H9 (cell line): Measurements from ENCODE around the gene CSTPP1. TPM values are rescaled to one million over a fixed set of nuclear protein-coding genes. Genes with fewer than 3 reads are reported as not detected.

Experiments
- DNase-seq: peaks from one replicate; pipeline ENCODE4 v3.0.0-alpha.2; 2017
- H2AFZ ChIP-seq: one replicate; pipeline ENCODE4 v1.6.1; 2013; ENCODE audit warnings: mild to moderate bottlenecking, low read length, control low read depth, moderate library complexity
- H2AK5ac ChIP-seq: 2 replicates; pipeline ENCODE4 v1.6.1; 2013; ENCODE audit warnings: low read length, control low read depth, mixed read lengths; ENCODE audit not compliant: insufficient read length
- H2BK120ac ChIP-seq: one replicate; pipeline ENCODE4 v1.6.1; 2013; ENCODE audit warnings: low read depth, mild to moderate bottlenecking, low read length, control low read depth, inconsistent platforms; ENCODE audit not compliant: poor library complexity, severe bottlenecking
- H2BK12ac ChIP-seq: 2 replicates; pipeline ENCODE4 v1.6.1; 2013; ENCODE audit warnings: low read length, control low read depth, mixed read lengths, low read depth; ENCODE audit not compliant: insufficient read length
- H2BK15ac ChIP-seq: 2 replicates; pipeline ENCODE4 v1.6.1; 2013; ENCODE audit warnings: low read depth, low read length, control low read depth
- H2BK20ac ChIP-seq: one replicate; pipeline ENCODE4 v1.6.1; 2013; ENCODE audit warnings: low read depth, mild to moderate bottlenecking, low read length, control low read depth, inconsistent platforms; ENCODE audit not compliant: poor library complexity, severe bottlenecking
- H2BK5ac ChIP-seq: 2 replicates; pipeline ENCODE4 v1.6.1; 2013; ENCODE audit warnings: low read length, control low read depth, mixed read lengths; ENCODE audit not compliant: insufficient read length
- H3K14ac ChIP-seq: 2 replicates; pipeline ENCODE4 v1.6.1; 2013; ENCODE audit warnings: low read length, control low read depth; ENCODE audit not compliant: insufficient read depth
- H3K18ac ChIP-seq: 2 replicates; pipeline ENCODE4 v1.6.1; 2013; ENCODE audit warnings: low read depth, mild to moderate bottlenecking, mixed read lengths, low read length, control low read depth; ENCODE audit not compliant: insufficient read length
- H3K23ac ChIP-seq: 2 replicates; pipeline ENCODE4 v1.6.1; 2013; ENCODE audit warnings: low read length, control low read depth, mixed read lengths, low read depth; ENCODE audit not compliant: insufficient read length
- H3K23me2 ChIP-seq: 2 replicates; pipeline ENCODE4 v1.6.1; 2013; ENCODE audit warnings: low read depth, mild to moderate bottlenecking, mixed read lengths, low read length, control low read depth; ENCODE audit not compliant: insufficient read length, poor library complexity, severe bottlenecking
- H3K27ac ChIP-seq: 2 replicates; pipeline ENCODE4 v1.5.1; 2013; ENCODE audit warnings: low read length, control low read depth, mixed read lengths, low read depth; ENCODE audit not compliant: insufficient read length
- H3K27me3 ChIP-seq: 2 replicates; pipeline ENCODE4 v1.6.1; 2013; ENCODE audit warnings: low read length, control low read depth, inconsistent platforms; ENCODE audit not compliant: insufficient read depth
- H3K4ac ChIP-seq: 2 replicates; pipeline ENCODE4 v1.6.1; 2013; ENCODE audit warnings: low read depth, mild to moderate bottlenecking, control low read depth, inconsistent platforms, low read length, moderate library complexity
- H3K4me1 ChIP-seq: 2 replicates; pipeline ENCODE4 v1.6.1; 2013; ENCODE audit warnings: low read length, control low read depth, inconsistent platforms; ENCODE audit not compliant: insufficient read depth
- H3K4me2 ChIP-seq: 2 replicates; pipeline ENCODE4 v1.6.1; 2013; ENCODE audit warnings: low read length, control low read depth, mixed read lengths; ENCODE audit not compliant: insufficient read length, insufficient read depth
- H3K56ac ChIP-seq: 2 replicates; pipeline ENCODE4 v1.6.1; 2013; ENCODE audit warnings: low read depth, mild to moderate bottlenecking, mixed read lengths, low read length, control low read depth; ENCODE audit not compliant: insufficient read length
- H3K79me1 ChIP-seq: 2 replicates; pipeline ENCODE4 v1.6.1; 2013; ENCODE audit warnings: low read depth, mild to moderate bottlenecking, moderate library complexity, low read length, control low read depth, inconsistent platforms; ENCODE audit not compliant: insufficient read depth, poor library complexity, severe bottlenecking
- H3K79me2 ChIP-seq: 2 replicates; pipeline ENCODE4 v1.6.1; 2013; ENCODE audit warnings: low read length, control low read depth, inconsistent platforms; ENCODE audit not compliant: insufficient read depth
- H3K9ac ChIP-seq: 2 replicates; pipeline ENCODE4 v1.6.1; 2013; ENCODE audit warnings: low read length, control low read depth, mixed read lengths; ENCODE audit not compliant: insufficient read length; ENCODE audit errors: extremely low read depth
- H3K9me3 ChIP-seq: one replicate; pipeline ENCODE4 v1.6.1; 2013; ENCODE audit warnings: low read depth, low read length, inconsistent platforms; ENCODE audit not compliant: control insufficient read depth
- H3T11ph ChIP-seq: one replicate; pipeline ENCODE4 v1.6.1; 2013; ENCODE audit warnings: mild to moderate bottlenecking, low read length, control low read depth, inconsistent platforms
- H4K20me1 ChIP-seq: one replicate; pipeline ENCODE4 v1.6.1; 2013; ENCODE audit not compliant: control insufficient read depth, insufficient read length, insufficient read depth
- H4K5ac ChIP-seq: 2 replicates; pipeline ENCODE4 v1.6.1; 2013; ENCODE audit warnings: low read depth, mild to moderate bottlenecking, mixed read lengths, low read length, control low read depth; ENCODE audit not compliant: insufficient read length
- H4K8ac ChIP-seq: replicated peaks from 2 replicates; pipeline ENCODE4 v1.6.1; 2013; ENCODE audit warnings: low read length, control low read depth, mixed read lengths, low read depth; ENCODE audit not compliant: insufficient read length
- H4K91ac ChIP-seq: 2 replicates; pipeline ENCODE4 v1.6.1; 2013; ENCODE audit warnings: low read depth, mild to moderate bottlenecking, moderate library complexity, mixed read lengths, low read length, control low read depth; ENCODE audit not compliant: insufficient read length
- H3K27ac Mint-ChIP-seq, 3 experiments: 2 replicates in 2 of 3; 3 replicates in 1 of 3; pipeline ENCODE4 v1.8.0; 2020 to 2021; ENCODE audit warnings: mixed read lengths in 3 of 3, mild to moderate bottlenecking in 1 of 3, moderate library complexity in 1 of 3
- H3K27me3 Mint-ChIP-seq: 2 replicates; pipeline ENCODE4 v1.8.0; 2021; ENCODE audit warnings: low read depth, mild to moderate bottlenecking, moderate library complexity, mixed read lengths
- H3K36me3 Mint-ChIP-seq, 3 experiments: 2 replicates in 2 of 3; 3 replicates in 1 of 3; pipeline ENCODE4 v1.8.0; 2020 to 2021; ENCODE audit warnings: low read depth in 3 of 3, mixed read lengths in 3 of 3; ENCODE audit not compliant: insufficient read depth in 1 of 3
- H3K4me1 Mint-ChIP-seq, 2 experiments: 2 replicates each; pipeline ENCODE4 v1.8.0; 2020; ENCODE audit warnings: mixed read lengths in 2 of 2
- H3K4me3 Mint-ChIP-seq, 2 experiments: 2 replicates in 1 of 2; 3 replicates in 1 of 2; pipeline ENCODE4 v1.8.0; 2020 to 2021; ENCODE audit warnings: mild to moderate bottlenecking in 2 of 2, mixed read lengths in 2 of 2, moderate library complexity in 1 of 2
- H3K9me3 Mint-ChIP-seq, 2 experiments: 2 replicates in 1 of 2; 3 replicates in 1 of 2; pipeline ENCODE4 v1.8.0; 2020; ENCODE audit warnings: mild to moderate bottlenecking in 2 of 2, mixed read lengths in 2 of 2, moderate library complexity in 1 of 2
- CTCF ChIP-seq: fragments of 200-600 bp; sonication (generic); conservative IDR thresholded peaks from 3 replicates; pipeline ENCODE4 v1.8.0; 2021; ENCODE audit warnings: antibody characterized with exemption, mild to moderate bottlenecking
- WGBS: extraction: QIAGEN DNeasy Blood & Tissue Kit; methylation state at CpG from one replicate; pipeline ENCODE4 v1.1.7; 2013; ENCODE audit warnings: missing lambda C conversion rate, low lambda C conversion rate, mixed read lengths; ENCODE audit not compliant: insufficient read length; ENCODE audit errors: extremely low coverage; 5-methylcytosine and 5-hydroxymethylcytosine counted together
- total RNA-seq: library from RNA; stranded (reverse); gene quantifications from 2 replicates; pipeline ENCODE4 v1.2.1, GENCODE V29; 2021

The CSTPP1 gene
- total RNA-seq, 1 experiment from 2014 or later, result 21.2 TPM

- H3K79me1 ChIP-seq, result no peaks in the 10 kb centered on the region
- H3K56ac ChIP-seq, result no peak overlapping the region
- no peaks in the 10 kb centered on the region for H3K4me1 ChIP-seq
- no peaks in the 10 kb centered on the region for H4K20me1 ChIP-seq
- no peak overlapping the region for H2AK5ac ChIP-seq
- H2AFZ ChIP-seq, result no peak overlapping the region
- H2BK20ac ChIP-seq, result no peak overlapping the region
- H3K23me2 ChIP-seq, result no peaks in the 10 kb centered on the region
- WGBS, result no CpG with 5 or more reads among the region's 3 CpGs
- no peak overlapping the region for H2BK120ac ChIP-seq
- H3K27me3 ChIP-seq, result no peaks in the 10 kb centered on the region
- no peak overlapping the region for H4K8ac ChIP-seq
- no peak overlapping the region for H3K4me3 Mint-ChIP-seq
- H3K23ac ChIP-seq, result no peak overlapping the region
- no peak for TF ChIP-seq CTCF
- no peak overlapping the region for H4K5ac ChIP-seq
- peaks cover 0 to 10% of the 10 kb centered on the region in 2 experiments; a peak in 2 of 4 replicates for H3K4me1 Mint-ChIP-seq
- H3K4me2 ChIP-seq, result no peak overlapping the region
- H3K14ac ChIP-seq, result no peak overlapping the region
- no peak overlapping the region for H4K91ac ChIP-seq
- no peaks in the 10 kb centered on the region for H3K9me3 Mint-ChIP-seq
- H3K27ac ChIP-seq, result no peak overlapping the region
- no peak overlapping the region for H3K27ac Mint-ChIP-seq
- H3K27me3 Mint-ChIP-seq, result no peaks in the 10 kb centered on the region
- no peaks in the 10 kb centered on the region for H3K9me3 ChIP-seq
- DNase-seq, result no peak
- H3T11ph ChIP-seq, result no peak overlapping the region
- H2BK15ac ChIP-seq, result no peak overlapping the region
- no peak overlapping the region for H3K9ac ChIP-seq
- H3K36me3 Mint-ChIP-seq, result peaks cover 2 to 11% (median 8%) of the 10 kb centered on the region in 3 experiments; a peak in 6 of 7 replicates
- H2BK5ac ChIP-seq, result no peak overlapping the region
- no peak overlapping the region for H2BK12ac ChIP-seq
- H3K79me2 ChIP-seq, result no peaks in the 10 kb centered on the region
- H3K4ac ChIP-seq, result no peak overlapping the region
- no peak overlapping the region for H3K18ac ChIP-seq
These were observed 200.4 kb downstream of the CSTPP1 start for GRCh38 chr11:47136921-47137320.
